GM20000 (cell line): Measurements from ENCODE around the gene SIRPD.
"Not testable (repeated sequence)": the region's sequence is repeated elsewhere in the genome, so short reads cannot be mapped to it uniquely, and the experiment has no call there.

Source experiments
- DNase-seq: peaks from one replicate; pipeline ENCODE4 v3.0.0; 2012; ENCODE audit warnings: low spot score
- CTCF ChIP-seq: IDR thresholded peaks from 2 replicates; pipeline ENCODE4 v1.5.1; 2012; ENCODE audit warnings: mild to moderate bottlenecking, control low read depth; ENCODE audit errors: extremely low read depth, missing control alignments

SIRPD gene

GRCh38 chr20:1576641-1577040 lies 19.1 kb upstream of the SIRPD start:
- no peak for DNase-seq
- no peak for TF ChIP-seq CTCF

GRCh38 chr20:1576003-1576402 lies 18.5 kb upstream of the SIRPD start:
- not testable (repeated sequence) for DNase-seq

GRCh38 chr20:1571583-1571982 lies 14.1 kb upstream of the SIRPD start:
- not testable (repeated sequence) for DNase-seq

GRCh38 chr20:1569415-1569881 lies 11.9 kb upstream of the SIRPD start:
- no peak for TF ChIP-seq CTCF
- DNase-seq, result peak; percentile 0

- peak; percentile 0 for DNase-seq
- TF ChIP-seq CTCF, result no peak
Measured at GRCh38 chr20:1568163-1568490, 10.6 kb upstream of the SIRPD start.

GRCh38 chr20:1567392-1568162 lies 10.1 kb upstream of the SIRPD start:
- DNase-seq, result peak; percentile 1
- no peak for TF ChIP-seq CTCF

- TF ChIP-seq CTCF, result no peak
- peak; percentile 0 for DNase-seq
Measured at GRCh38 chr20:1566701-1567100, 9.2 kb upstream of the SIRPD start.

- DNase-seq, result peak; percentile 0
- no peak for TF ChIP-seq CTCF
Measured at GRCh38 chr20:1565461-1565860, 8.0 kb upstream of the SIRPD start.
